Natural killer cell (primary cell): ENCODE results near the gene CACNA1B. TPM values are rescaled to one million over a fixed set of nuclear protein-coding genes. Genes with fewer than 3 reads are reported as not detected.

ENCODE experiments used
- ATAC-seq, 3 donors: fragments of 150-1000 bp in 2 of 3; fragments of 200-7000 bp in 1 of 3; cut with Tn5 transposase; 1 replicate in 1 of 3; 2 replicates in 2 of 3; pipeline ENCODE4 v1.10.0; 2021; ENCODE audit warnings: mild to moderate bottlenecking in 2 of 3, moderate library complexity in 2 of 3
- DNase-seq, 2 donors: peaks; one replicate each; pipeline versions ENCODE4 v3.0.0 to v3.0.0-alpha.2; 2013 to 2021; ENCODE audit warnings: mixed read lengths in 1 of 2
- H3K27ac ChIP-seq: one replicate; pipeline ENCODE4 v1.5.1; 2013; ENCODE audit warnings: mild to moderate bottlenecking, low read length
- H3K27me3 ChIP-seq: one replicate; pipeline ENCODE4 v1.6.1; 2013; ENCODE audit warnings: low read length; ENCODE audit not compliant: control insufficient read depth, insufficient read depth
- H3K36me3 ChIP-seq: one replicate; pipeline ENCODE4 v1.6.1; 2013; ENCODE audit warnings: low read length; ENCODE audit not compliant: control insufficient read depth, insufficient read depth
- H3K4me1 ChIP-seq: one replicate; pipeline ENCODE4 v1.6.1; 2013; ENCODE audit warnings: low read length; ENCODE audit not compliant: control insufficient read depth, insufficient read depth
- H3K4me3 ChIP-seq: one replicate; pipeline ENCODE4 v1.5.1; 2013; ENCODE audit warnings: low read length
- H3K9me3 ChIP-seq: one replicate; pipeline ENCODE4 v1.6.1; 2013; ENCODE audit warnings: low read length; ENCODE audit not compliant: control insufficient read depth, insufficient read depth
- H3K27ac Mint-ChIP-seq, 2 donors: one replicate each; pipeline ENCODE4 v1.8.0; 2022; ENCODE audit warnings: mild to moderate bottlenecking in 2 of 2, mixed read lengths in 2 of 2, moderate library complexity in 1 of 2
- H3K27me3 Mint-ChIP-seq, 2 donors: one replicate each; pipeline ENCODE4 v1.8.0; 2022; ENCODE audit warnings: low read depth in 2 of 2, mixed read lengths in 2 of 2
- H3K36me3 Mint-ChIP-seq: one replicate; pipeline ENCODE4 v1.8.0; 2022; ENCODE audit warnings: mixed read lengths
- H3K4me1 Mint-ChIP-seq, 2 donors: one replicate each; pipeline ENCODE4 v1.8.0; 2022; ENCODE audit warnings: mixed read lengths in 2 of 2
- H3K4me3 Mint-ChIP-seq: one replicate; pipeline ENCODE4 v1.8.0; 2022; ENCODE audit warnings: mild to moderate bottlenecking, moderate library complexity, mixed read lengths
- H3K9me3 Mint-ChIP-seq, 2 donors: one replicate each; pipeline ENCODE4 v1.8.0; 2022; ENCODE audit warnings: mixed read lengths in 2 of 2
- CTCF ChIP-seq: fragments of 200-600 bp; IDR thresholded peaks from one replicate; pipeline ENCODE4 v1.8.0; 2022; ENCODE audit warnings: antibody characterized with exemption
- WGBS: methylation state at CpG from one replicate; pipeline ENCODE4 v1.1.7; 2013; ENCODE audit warnings: missing lambda C conversion rate; ENCODE audit not compliant: insufficient coverage; 5-methylcytosine and 5-hydroxymethylcytosine counted together
- intact Hi-C: fragments of 100-400 bp; cut with micrococcal nuclease; formaldehyde crosslinking; loops from one replicate; pipeline ENCODE4 v1.14.2; 2022
- total RNA-seq, 4 donors: library from RNA; stranded (reverse); fragments of 120-200 nt in 1 of 4; gene quantifications; one replicate each; pipeline versions ENCODE4 v1.2.3 to v1.2.4, GENCODE V29; 2013 to 2022

CACNA1B gene
- total RNA-seq, 3 donors from 2014 or later (not counting 1 experiment from before 2014, with no cell fraction given), result 0.07 TPM; not detected in 2

- Histone ChIP-seq H3K36me3 (no peaks in the 10 kb centered on the region), H3K27ac (no peak overlapping the region), H3K4me1 (no peaks in the 10 kb centered on the region), H3K27me3 (no peaks in the 10 kb centered on the region), H3K9me3 (no peaks in the 10 kb centered on the region), H3K4me3 (no peak overlapping the region)
- H3K27ac Mint-ChIP-seq, result no peak overlapping the region
- no peaks in the 10 kb centered on the region for H3K9me3 Mint-ChIP-seq
- intact Hi-C loops, result no loop called here
- ATAC-seq (no peak), DNase-seq (no peak)
- H3K4me3 Mint-ChIP-seq, result no peak overlapping the region
- H3K36me3 Mint-ChIP-seq, result no peaks in the 10 kb centered on the region
- peaks cover 0 to 3% of the 10 kb centered on the region in 2 donors for H3K27me3 Mint-ChIP-seq
- 71% methylated on average over 6 of the region's 6 CpGs for WGBS
- no peak for TF ChIP-seq CTCF
- no peaks in the 10 kb centered on the region for H3K4me1 Mint-ChIP-seq
Observed at GRCh38 chr9:138103111-138103848, 225.7 kb downstream of the CACNA1B start.

GRCh38 chr9:138103849-138104206, 226.2 kb downstream of the CACNA1B start:
- Histone ChIP-seq H3K9me3 (no peaks in the 10 kb centered on the region), H3K4me3 (no peak overlapping the region), H3K27me3 (no peaks in the 10 kb centered on the region), H3K36me3 (no peaks in the 10 kb centered on the region), H3K4me1 (no peaks in the 10 kb centered on the region), H3K27ac (no peak overlapping the region)
- no peaks in the 10 kb centered on the region for H3K4me1 Mint-ChIP-seq
- DNase-seq (no peak), ATAC-seq (no peak)
- no peak for TF ChIP-seq CTCF
- H3K27me3 Mint-ChIP-seq, result peaks cover 0 to 3% of the 10 kb centered on the region in 2 donors
- H3K4me3 Mint-ChIP-seq, result no peak overlapping the region
- 86% methylated on average over 3 of the region's 3 CpGs for whole genome bisulfite sequencing
- intact Hi-C loops, result no loop called here
- no peaks in the 10 kb centered on the region for H3K36me3 Mint-ChIP-seq
- H3K27ac Mint-ChIP-seq, result no peak overlapping the region
- H3K9me3 Mint-ChIP-seq, result no peaks in the 10 kb centered on the region

- DNase-seq (no peak), ATAC-seq (no peak)
- H3K27ac Mint-ChIP-seq, result no peak overlapping the region
- Histone ChIP-seq H3K9me3 (no peaks in the 10 kb centered on the region), H3K27ac (no peak overlapping the region), H3K4me1 (no peaks in the 10 kb centered on the region), H3K36me3 (no peaks in the 10 kb centered on the region), H3K27me3 (no peaks in the 10 kb centered on the region), H3K4me3 (no peak overlapping the region)
- no peak overlapping the region for H3K4me3 Mint-ChIP-seq
- TF ChIP-seq CTCF, result no peak
- intact Hi-C loops, result no loop called here
- H3K36me3 Mint-ChIP-seq, result no peaks in the 10 kb centered on the region
- H3K4me1 Mint-ChIP-seq, result no peaks in the 10 kb centered on the region
- H3K27me3 Mint-ChIP-seq, result peaks cover 0 to 3% of the 10 kb centered on the region in 2 donors
- no peaks in the 10 kb centered on the region for H3K9me3 Mint-ChIP-seq
- WGBS, result 79% methylated on average over 14 of the region's 14 CpGs
Observed at GRCh38 chr9:138104251-138105122, 226.9 kb downstream of the CACNA1B start.
